GM06990 (cell line): ENCODE results near the gene CHAF1A.

ENCODE experiments used
- DNase-seq: peaks from one replicate; pipeline ENCODE4 v3.0.0-alpha.2; 2011; ENCODE audit not compliant: insufficient read length; ENCODE audit errors: extremely low read depth
- H3K27me3 ChIP-seq: replicated peaks from 2 replicates; pipeline ENCODE4 v1.6.0; 2011; ENCODE audit warnings: low read length; ENCODE audit not compliant: control insufficient read depth, insufficient read depth
- H3K36me3 ChIP-seq: 2 replicates; pipeline ENCODE4 v1.5.1; 2011; ENCODE audit warnings: low read length; ENCODE audit not compliant: control insufficient read depth, insufficient read depth
- H3K4me3 ChIP-seq: replicated peaks from 2 replicates; pipeline ENCODE4 v1.5.1; 2011; ENCODE audit warnings: low read depth, mild to moderate bottlenecking, control low read depth, low read length
- CTCF ChIP-seq: IDR thresholded peaks from 2 replicates; pipeline ENCODE4 v1.5.1; 2011; ENCODE audit warnings: low read length, control low read depth, mild to moderate bottlenecking, inconsistent platforms; ENCODE audit not compliant: insufficient read depth, poor library complexity, severe bottlenecking

Gene CHAF1A

GRCh38 chr19:4471403-4472173 is 69.1 kb downstream of the CHAF1A start:
- peaks cover under 1% of the 10 kb centered on the region for H3K36me3 ChIP-seq
- H3K4me3 ChIP-seq: peak overlapping the region; percentile 75
- no peaks in the 10 kb centered on the region for H3K27me3 ChIP-seq
- DNase-seq: peak; percentile 98
- TF ChIP-seq CTCF: no peak

GRCh38 chr19:4472174-4472974 is 69.9 kb downstream of the CHAF1A start, which contains the start of gene HDGFL2:
HDGFL2 (plus strand) TSS chr19:4472297; CDS start chr19:4472351, 54 bp downstream.
- DNase-seq: no peak
- H3K36me3 ChIP-seq: peaks cover 2% of the 10 kb centered on the region
- peak within 1 kb of the TSS; percentile 82 for H3K4me3 ChIP-seq
- TF ChIP-seq CTCF: no peak
- H3K27me3 ChIP-seq: no peaks in the 10 kb centered on the region

GRCh38 chr19:4473011-4473762 is 70.7 kb downstream of the CHAF1A start:
- Histone ChIP-seq H3K27me3 (no peaks in the 10 kb centered on the region), H3K36me3 (peaks cover 2% of the 10 kb centered on the region), H3K4me3 (peak overlapping the region; percentile 82)
- TF ChIP-seq CTCF: no peak
- no peak for DNase-seq

- Histone ChIP-seq H3K36me3 (peaks cover 2% of the 10 kb centered on the region), H3K27me3 (no peaks in the 10 kb centered on the region), H3K4me3 (peak overlapping the region; percentile 82)
- no peak for TF ChIP-seq CTCF
- DNase-seq: no peak
Observed at GRCh38 chr19:4473763-4474513, 71.5 kb downstream of the CHAF1A start.

- Histone ChIP-seq H3K4me3 (peak overlapping the region; percentile 82), H3K36me3 (peaks cover 2% of the 10 kb centered on the region), H3K27me3 (no peaks in the 10 kb centered on the region)
- TF ChIP-seq CTCF: no peak
- DNase-seq: no peak
Observed at GRCh38 chr19:4474514-4475022, 72.1 kb downstream of the CHAF1A start.
